Naive thymus-derived CD4-positive, alpha-beta T cell (primary cell): ENCODE results near the gene FOXJ1. TPM values are rescaled to one million over a fixed set of nuclear protein-coding genes. Genes with fewer than 3 reads are reported as not detected.
A peak's percentile ranks its signal among the peaks of the same experiment; 100 is the strongest.

Experiments
- ATAC-seq: fragments of 150-1000 bp; cut with Tn5 transposase; 2 replicates; pipeline ENCODE4 v1.10.0; 2021; ENCODE audit warnings: mild to moderate bottlenecking, moderate library complexity
- CTCF ChIA-PET: fragments of 350-600 bp; sonication (Branson Sonifier 250); formaldehyde crosslinking; loops from one replicate; lab custom pipeline; 2021; ENCODE audit warnings: antibody characterized with exemption; lab: Charles Lee
- POLR2A ChIA-PET: fragments of 350-600 bp; sonication (Branson Sonifier 250); formaldehyde crosslinking; loops from one replicate; lab custom pipeline; 2021; ENCODE audit warnings: antibody characterized with exemption, inconsistent platforms; lab: Charles Lee
- DNase-seq, 9 donors: peaks; one replicate each; pipeline versions ENCODE4 v3.0.0 to v3.0.0-alpha.2; 2020 to 2022; ENCODE audit warnings: mixed read lengths in 1 of 9
- H3K27ac ChIP-seq: one replicate; pipeline ENCODE4 v1.7.0; 2013; ENCODE audit warnings: mild to moderate bottlenecking, low read depth, low read length, moderate library complexity
- H3K27me3 ChIP-seq, 2 donors: one replicate each; pipeline ENCODE4 v1.7.0; 2013; ENCODE audit warnings: low read length in 2 of 2, mild to moderate bottlenecking in 2 of 2, moderate library complexity in 2 of 2; ENCODE audit not compliant: control insufficient read depth in 2 of 2, insufficient read depth in 2 of 2
- H3K36me3 ChIP-seq, 3 experiments: 1 replicate in 2 of 3; 2 replicates in 1 of 3; pipeline ENCODE4 v1.7.0; 2013; ENCODE audit warnings: low read length in 3 of 3, mild to moderate bottlenecking in 3 of 3, moderate library complexity in 1 of 3; ENCODE audit not compliant: insufficient read depth in 3 of 3, control insufficient read depth in 2 of 3
- H3K4me1 ChIP-seq, 2 donors: one replicate each; pipeline ENCODE4 v1.7.0; 2013; ENCODE audit warnings: low read length in 2 of 2, mild to moderate bottlenecking in 2 of 2, moderate library complexity in 1 of 2; ENCODE audit not compliant: control insufficient read depth in 2 of 2, insufficient read depth in 2 of 2
- H3K4me3 ChIP-seq: 2 replicates; pipeline ENCODE4 v1.7.0; 2013; ENCODE audit warnings: mild to moderate bottlenecking, low read length
- H3K9me3 ChIP-seq, 3 experiments: 1 replicate in 2 of 3; 2 replicates in 1 of 3; pipeline ENCODE4 v1.7.0; 2013; ENCODE audit warnings: low read length in 3 of 3; ENCODE audit not compliant: control insufficient read depth in 2 of 3
- H3K27ac Mint-ChIP-seq, 9 donors: one replicate each; pipeline ENCODE4 v1.8.0; 2020 to 2022; ENCODE audit warnings: mixed read lengths in 9 of 9, mild to moderate bottlenecking in 8 of 9, moderate library complexity in 5 of 9, inconsistent platforms in 2 of 9
- H3K27me3 Mint-ChIP-seq, 5 donors: one replicate each; pipeline ENCODE4 v1.8.0; 2021 to 2022; ENCODE audit warnings: mixed read lengths in 5 of 5, mild to moderate bottlenecking in 1 of 5
- H3K36me3 Mint-ChIP-seq, 5 donors: one replicate each; pipeline ENCODE4 v1.8.0; 2020 to 2022; ENCODE audit warnings: mixed read lengths in 5 of 5, mild to moderate bottlenecking in 3 of 5, inconsistent platforms in 1 of 5
- H3K4me1 Mint-ChIP-seq, 7 donors: one replicate each; pipeline ENCODE4 v1.8.0; 2020 to 2022; ENCODE audit warnings: mixed read lengths in 7 of 7, mild to moderate bottlenecking in 3 of 7, inconsistent platforms in 1 of 7
- H3K4me3 Mint-ChIP-seq, 10 donors: one replicate each; pipeline ENCODE4 v1.8.0; 2020 to 2022; ENCODE audit warnings: mild to moderate bottlenecking in 10 of 10, mixed read lengths in 10 of 10, moderate library complexity in 6 of 10, inconsistent platforms in 2 of 10
- H3K9me3 Mint-ChIP-seq, 11 donors: one replicate each; pipeline ENCODE4 v1.8.0; 2020 to 2022; ENCODE audit warnings: mixed read lengths in 11 of 11, mild to moderate bottlenecking in 4 of 11, inconsistent platforms in 1 of 11, moderate library complexity in 1 of 11
- intact Hi-C, 2 donors: fragments of 100-400 bp; cut with micrococcal nuclease; formaldehyde crosslinking; loops; one replicate each; pipeline ENCODE4 v1.15.1; 2023
- polyA plus RNA-seq, 2 donors: library from polyadenylated mRNA; unstranded; fragments of 300-500 nt; fragmentation: Illumina TruSeq; gene quantifications; one replicate each; pipeline ENCODE4 v1.2.3, GENCODE V29; 2021
- total RNA-seq, 6 experiments: library from RNA in 5 of 6; stranded (reverse) in 5 of 6; gene quantifications; 1 replicate in 5 of 6; 2 replicates in 1 of 6; pipeline ENCODE4 v1.2.3 and lab custom pipeline; 2021 to 2026

FOXJ1 gene
- total and polyA plus RNA-seq, 7 experiments from 2014 or later = 0.27 to 2.2 (median 1.4) TPM

DNA sequence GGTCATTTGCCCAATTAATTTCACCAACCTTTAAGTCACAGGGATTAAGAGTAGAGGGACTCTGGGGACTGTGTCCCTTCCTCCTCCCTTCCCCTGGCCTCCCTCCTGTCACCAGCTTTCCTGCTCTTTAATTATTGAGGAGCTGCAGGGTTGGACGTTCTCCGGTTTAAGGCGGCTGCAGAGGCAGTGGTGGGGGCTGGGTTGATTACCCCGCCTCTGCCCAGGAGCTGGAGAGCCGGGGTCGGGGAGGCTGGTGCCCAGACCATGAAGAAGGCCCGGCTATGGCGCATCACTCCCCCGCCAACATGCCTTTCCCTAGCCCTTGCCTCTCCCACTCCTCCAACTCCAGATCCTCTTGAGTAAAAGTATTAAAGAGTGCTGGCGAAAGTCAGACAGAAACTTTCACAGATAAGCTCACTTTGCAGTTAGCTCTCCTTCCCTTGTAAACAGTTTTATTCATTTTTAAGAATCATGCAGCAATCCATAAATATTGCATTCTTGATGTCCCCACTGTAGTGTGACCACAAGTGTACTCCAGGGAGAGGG, 1.1 kb upstream of the FOXJ1 start:
- ChIA-PET POLR2A (interaction anchor here (0.6 to 8.5 kb wide), 15 partner anchors 11 to 138 kb away, joined by 3 to 141 read pairs (median 4); no protein-coding TSS in a partner anchor), CTCF (interaction anchor here (1.0 to 8.1 kb wide), 5 partner anchors 10 to 137 kb away, joined by 3 to 111 read pairs (median 13); no protein-coding TSS in a partner anchor)
- peaks cover 54 to 64% of the 10 kb centered on the region in 2 donors for H3K4me1 ChIP-seq
- Mint-ChIP-seq H3K27me3 (peaks cover 0 to 26% (median 0%) of the 10 kb centered on the region in 5 donors), H3K9me3 (no peaks in the 10 kb centered on the region), H3K4me3 (peak overlapping the region; percentile 82 to 89 (median 85)), H3K4me1 (peaks cover 46 to 70% (median 66%) of the 10 kb centered on the region in 7 donors), H3K36me3 (peaks cover 0 to 15% (median 3%) of the 10 kb centered on the region in 5 donors), H3K27ac (peak overlapping the region; percentile 83 to 99 (median 94))
- peaks cover 0 to 5% (median 0%) of the 10 kb centered on the region in 3 experiments for H3K36me3 ChIP-seq
- DNase-seq (no peak), ATAC-seq (no peak)
- H3K27me3 ChIP-seq = no peaks in the 10 kb centered on the region
- peak overlapping the region; percentile 61 for H3K27ac ChIP-seq
- H3K4me3 ChIP-seq = no peak overlapping the region
- no peaks in the 10 kb centered on the region for H3K9me3 ChIP-seq
- intact Hi-C loops = loop anchor here in 1 of 2 donors (10.0 kb wide), 1 partner anchor 533 kb away; no protein-coding TSS in a partner anchor

DNA sequence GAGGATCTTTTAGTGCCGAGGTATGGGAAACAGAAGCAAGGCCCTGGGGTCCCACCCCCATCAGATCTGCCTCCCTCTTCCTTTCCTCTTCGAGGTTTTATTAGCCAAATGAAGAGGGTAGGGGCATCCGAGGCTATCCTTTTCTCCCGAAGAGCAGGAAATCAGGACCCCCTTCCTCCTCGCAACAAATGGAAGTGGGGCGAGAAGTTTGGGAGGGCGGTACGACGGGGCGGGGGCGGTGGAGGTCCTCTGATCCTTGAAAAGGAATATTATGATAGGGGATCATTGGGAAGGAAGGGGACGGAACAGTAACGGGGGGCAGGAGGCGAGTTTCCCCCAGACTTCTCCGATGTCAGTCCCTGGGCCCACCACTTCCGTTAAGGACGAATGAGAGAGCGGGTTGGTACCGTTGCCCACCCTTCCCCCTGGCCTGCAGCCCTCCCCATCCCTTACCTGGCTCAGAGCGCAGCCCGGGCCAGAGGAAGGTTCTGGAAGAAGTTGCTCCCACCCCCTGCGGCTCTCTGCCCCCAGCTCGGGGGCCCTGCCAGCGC, 309 bp downstream of the FOXJ1 start:
- no peak for DNase-seq
- H3K36me3 ChIP-seq = no peaks in the 10 kb centered on the region
- Mint-ChIP-seq H3K36me3 (peaks cover 0 to 11% (median 0%) of the 10 kb centered on the region in 5 donors), H3K27ac (peak overlapping the region in 7 of 9 donors; percentile 71 to 99 (median 91)), H3K4me3 (peak overlapping the region; percentile 76 to 88 (median 84)), H3K27me3 (peaks cover 0 to 26% (median 0%) of the 10 kb centered on the region in 5 donors), H3K9me3 (peaks cover 0 to 1% (median 0%) of the 10 kb centered on the region in 11 donors), H3K4me1 (peaks cover 35 to 57% (median 52%) of the 10 kb centered on the region in 7 donors)
- POLR2A ChIA-PET = interaction anchor here (0.9 to 8.5 kb wide), 8 partner anchors 12 to 139 kb away, joined by 3 to 141 read pairs (median 6); no protein-coding TSS in a partner anchor
- intact Hi-C loops = loop anchor here (1.0 to 10.0 kb wide), 8 partner anchors 12 to 534 kb away; partner anchors contain the start of genes EXOC7 (in 1 of the 2), PRPSAP1 (in 1 of the 2) and UBALD2 (in 1 of the 2)
- peak overlapping the region; percentile 61 for H3K27ac ChIP-seq
- H3K4me3 ChIP-seq = peak overlapping the region; percentile 49
- CTCF ChIA-PET = interaction anchor here (0.7 to 8.1 kb wide), 6 partner anchors 11 to 138 kb away, joined by 3 to 111 read pairs (median 5); no protein-coding TSS in a partner anchor
- H3K4me1 ChIP-seq = peaks cover 43 to 53% of the 10 kb centered on the region in 2 donors
- no peaks in the 10 kb centered on the region for H3K27me3 ChIP-seq
- H3K9me3 ChIP-seq = no peaks in the 10 kb centered on the region
- no peak for ATAC-seq

DNA sequence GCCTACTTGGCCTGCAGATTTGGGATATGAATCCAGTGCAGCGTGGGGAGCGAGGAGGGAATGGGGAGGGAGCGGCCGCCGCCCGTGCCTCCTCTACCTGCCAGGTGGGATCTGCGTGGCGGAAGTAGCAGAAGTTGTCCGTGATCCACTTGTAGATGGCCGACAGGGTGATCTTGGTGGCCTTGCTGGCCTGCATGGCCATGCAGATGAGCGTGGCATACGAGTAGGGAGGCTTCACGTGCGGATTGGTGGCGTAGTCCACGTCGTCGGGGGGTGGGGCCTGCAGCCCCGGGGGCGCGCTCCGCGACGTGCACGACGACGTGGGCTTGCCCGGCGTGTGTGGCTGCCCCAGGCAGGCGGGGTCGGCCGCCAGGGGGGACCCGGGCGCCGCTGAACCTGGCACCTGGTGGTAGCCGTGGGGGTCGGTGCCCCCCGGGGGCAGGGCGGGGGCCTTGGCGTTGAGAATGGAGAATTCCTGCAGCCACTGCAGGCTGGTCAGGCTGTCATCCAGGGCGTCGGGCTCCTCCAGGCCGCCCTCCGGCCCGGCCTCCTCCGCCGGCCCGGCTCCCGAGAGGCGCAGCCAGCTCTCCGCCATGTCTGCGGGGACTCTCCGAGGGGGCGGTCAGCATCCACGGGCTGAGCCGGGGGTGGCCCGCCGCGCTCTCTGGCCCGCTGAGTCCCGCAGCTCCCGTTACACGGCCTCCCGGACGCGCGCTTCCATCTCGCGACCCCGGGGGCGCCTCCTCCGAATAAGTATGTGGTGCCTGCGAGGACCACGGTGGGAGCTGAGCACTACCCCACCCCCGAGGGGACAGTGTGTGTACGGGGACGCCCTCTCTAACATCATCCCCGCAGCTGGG, 1.0 kb downstream of the FOXJ1 start:
- peak overlapping the region; percentile 49 for H3K4me3 ChIP-seq
- Mint-ChIP-seq H3K27ac (peak overlapping the region in 7 of 9 donors; percentile 42 to 77 (median 64)), H3K4me1 (peaks cover 33 to 55% (median 51%) of the 10 kb centered on the region in 7 donors), H3K4me3 (peak overlapping the region; percentile 76 to 85 (median 84)), H3K27me3 (peaks cover 0 to 26% (median 0%) of the 10 kb centered on the region in 5 donors), H3K9me3 (peaks cover 0 to 1% (median 0%) of the 10 kb centered on the region in 11 donors), H3K36me3 (peaks cover 0 to 9% (median 0%) of the 10 kb centered on the region in 5 donors)
- H3K36me3 ChIP-seq = no peaks in the 10 kb centered on the region
- peak overlapping the region; percentile 24 for H3K27ac ChIP-seq
- H3K4me1 ChIP-seq = peaks cover 36 to 53% of the 10 kb centered on the region in 2 donors
- H3K9me3 ChIP-seq = no peaks in the 10 kb centered on the region
- CTCF ChIA-PET = interaction anchor here (0.7 to 8.1 kb wide), 6 partner anchors 10 to 139 kb away, joined by 3 to 111 read pairs (median 5); no protein-coding TSS in a partner anchor
- ATAC-seq (peak; percentile 50), DNase-seq (peak in 7 of 9 donors; percentile 38 to 59 (median 49))
- POLR2A ChIA-PET = interaction anchor here (0.9 to 8.5 kb wide), 7 partner anchors 12 to 131 kb away, joined by 3 to 141 read pairs (median 8); no protein-coding TSS in a partner anchor
- H3K27me3 ChIP-seq = no peaks in the 10 kb centered on the region
- intact Hi-C loops = loop anchor here (1.0 to 10.0 kb wide), 3 partner anchors 41 to 535 kb away; no protein-coding TSS in a partner anchor

DNA sequence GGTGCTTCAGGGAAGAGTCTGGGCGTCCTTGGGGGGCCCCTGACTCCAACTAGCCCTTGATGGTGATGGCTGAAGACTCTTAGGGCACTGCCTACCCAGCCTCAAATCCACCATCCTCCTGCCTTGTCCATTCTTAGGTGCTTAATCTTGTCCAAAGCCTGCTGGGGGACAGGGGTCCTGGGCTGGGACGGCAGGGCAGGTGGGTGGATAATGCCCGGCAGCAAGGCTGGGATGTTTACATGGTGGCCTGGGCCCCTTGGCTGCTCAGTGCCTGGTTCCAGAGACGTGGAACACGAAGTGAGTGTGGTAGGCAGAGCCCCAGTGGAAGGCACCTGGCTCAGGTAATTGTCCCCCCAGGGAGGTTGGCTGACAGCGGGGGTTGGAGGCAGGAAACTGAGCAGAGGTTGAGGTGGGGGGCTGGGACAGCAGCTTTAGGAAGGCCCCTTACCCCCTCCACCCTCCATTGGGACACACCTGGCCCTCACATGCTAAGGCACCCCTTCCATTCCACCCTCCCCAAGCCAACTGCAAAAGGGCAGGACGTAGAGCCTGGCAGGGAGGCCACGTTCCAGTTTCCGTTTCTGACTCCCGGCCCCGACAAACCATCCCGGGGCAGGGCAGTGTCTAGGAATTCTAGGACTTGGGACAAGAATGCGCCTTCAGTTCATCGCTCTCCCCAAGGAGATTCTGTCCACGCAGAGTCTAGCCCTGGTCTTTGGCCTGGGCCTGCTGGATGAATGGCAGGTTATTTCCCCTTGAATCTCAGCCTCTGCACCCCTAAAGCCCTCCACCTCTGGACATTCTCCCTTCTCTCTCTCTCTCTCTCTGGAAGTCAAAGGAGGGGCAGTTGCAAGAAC, 1.9 kb downstream of the FOXJ1 start:
- Mint-ChIP-seq H3K27me3 (peaks cover 0 to 26% (median 0%) of the 10 kb centered on the region in 5 donors), H3K27ac (peak overlapping the region in 4 of 9 donors; percentile 42 to 77 (median 58)), H3K4me1 (peaks cover 27 to 53% (median 46%) of the 10 kb centered on the region in 7 donors), H3K4me3 (peak overlapping the region in 9 of 10 donors; percentile 4 to 75 (median 54)), H3K9me3 (peaks cover 0 to 1% (median 0%) of the 10 kb centered on the region in 11 donors), H3K36me3 (peaks cover 0 to 4% (median 0%) of the 10 kb centered on the region in 5 donors)
- ATAC-seq (no peak), DNase-seq (no peak)
- no peak overlapping the region for H3K27ac ChIP-seq
- ChIA-PET POLR2A (interaction anchor here (8.5 kb wide), 1 partner anchor 41 kb away, joined by 141 read pairs; no protein-coding TSS in a partner anchor), CTCF (interaction anchor here (0.6 kb wide), 1 partner anchor 144 kb away, joined by 3 read pairs; no protein-coding TSS in a partner anchor)
- H3K27me3 ChIP-seq = no peaks in the 10 kb centered on the region
- no peaks in the 10 kb centered on the region for H3K36me3 ChIP-seq
- H3K9me3 ChIP-seq = no peaks in the 10 kb centered on the region
- no peak overlapping the region for H3K4me3 ChIP-seq
- intact Hi-C loops = no loop called here
- H3K4me1 ChIP-seq = peaks cover 27 to 47% of the 10 kb centered on the region in 2 donors

DNA sequence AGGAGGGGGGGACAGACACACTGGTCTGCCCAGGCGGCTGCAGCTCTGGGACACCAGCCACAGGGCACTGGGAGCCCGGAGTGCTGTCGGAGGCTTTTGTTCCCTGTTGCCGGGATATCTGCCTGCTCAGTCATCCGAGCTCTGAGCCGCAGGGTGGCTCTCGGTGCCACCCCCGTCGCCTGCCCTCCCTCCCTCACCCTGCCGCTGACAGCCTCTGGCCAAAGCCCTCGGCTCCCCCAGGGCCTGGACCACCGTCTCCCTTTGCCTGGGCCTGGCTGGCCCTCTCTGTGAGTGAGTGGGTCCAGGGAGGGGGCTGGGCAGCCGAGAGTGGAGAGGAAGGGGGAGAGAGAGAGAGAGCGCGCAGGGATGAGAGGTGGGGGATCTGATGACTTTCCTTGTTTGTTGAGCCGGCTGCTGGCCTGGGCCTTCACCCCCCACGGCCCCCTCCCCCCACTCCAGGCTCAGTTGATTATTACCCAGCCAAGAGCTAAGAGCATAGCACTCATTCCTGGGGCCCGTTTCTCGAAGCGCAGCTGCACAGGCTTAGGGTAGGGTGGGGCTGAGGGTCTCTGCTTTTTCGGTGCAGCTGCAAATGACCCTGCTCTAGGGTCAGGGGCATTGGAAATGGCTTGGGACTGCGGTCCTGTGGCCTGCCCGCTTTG, 2.7 kb downstream of the FOXJ1 start:
- no peak for ATAC-seq
- DNase-seq = no peak
- Mint-ChIP-seq H3K36me3 (peaks cover 0 to 3% (median 0%) of the 10 kb centered on the region in 5 donors), H3K27me3 (peaks cover 0 to 26% (median 0%) of the 10 kb centered on the region in 5 donors), H3K27ac (no peak overlapping the region), H3K4me3 (peak overlapping the region in 1 of 10 donors; percentile 25), H3K4me1 (peaks cover 27 to 53% (median 45%) of the 10 kb centered on the region in 7 donors), H3K9me3 (peaks cover 0 to 1% (median 0%) of the 10 kb centered on the region in 11 donors)
- CTCF ChIA-PET = interaction anchor here (0.6 kb wide), 1 partner anchor 145 kb away, joined by 3 read pairs; no protein-coding TSS in a partner anchor
- H3K9me3 ChIP-seq = no peaks in the 10 kb centered on the region
- POLR2A ChIA-PET = interaction anchor here (1.0 to 1.2 kb wide), 2 partner anchors 11 to 14 kb away, joined by 4 read pairs; no protein-coding TSS in a partner anchor
- no peaks in the 10 kb centered on the region for H3K36me3 ChIP-seq
- peaks cover 20 to 40% of the 10 kb centered on the region in 2 donors for H3K4me1 ChIP-seq
- H3K27ac ChIP-seq = no peak overlapping the region
- H3K27me3 ChIP-seq = no peaks in the 10 kb centered on the region
- H3K4me3 ChIP-seq = no peak overlapping the region
- intact Hi-C loops = no loop called here
